NB4 (cell line): ENCODE results near the gene BUB1.

Experiments used
- CTCF ChIP-seq: IDR thresholded peaks from one replicate; pipeline ENCODE4 v1.5.1; 2012; ENCODE audit warnings: low read depth, low read length
- MYC ChIP-seq: IDR thresholded peaks from 2 replicates; pipeline ENCODE4 v1.6.1; 2011; ENCODE audit warnings: low read depth, low read length

- TF ChIP-seq CTCF: no peak
- no peak for TF ChIP-seq MYC
Measured at GRCh38 chr2:110691612-110692258, 13.9 kb upstream of the BUB1 start.
